ENCODE data around the gene PXYLP1. TPM values are rescaled to one million over a fixed set of nuclear protein-coding genes. Genes with fewer than 3 reads are reported as not detected.

The PXYLP1 gene
- total and polyA plus RNA-seq, 2 of the 8 experiments (the other 6 are each of a cell fraction or from before 2014, with no cell fraction given) = 19.4 to 20.6 TPM

- no peak overlapping the region for H3K27ac ChIP-seq (ENCODE audit: low read depth, low read length)
- 0 out of 2 replicates have a peak overlapping the region, but pooled peaks have one; percentile 78 for H2BK12ac ChIP-seq (ENCODE audit: low read depth, low read length)
- H3K9me3 ChIP-seq (ENCODE audit: insufficient read depth in 2 of 2, low read depth in 1 of 2, low read length in 1 of 2) = no peaks in the 10 kb centered on the region
- H3K56ac ChIP-seq (replicated peaks; ENCODE audit: insufficient read length, low read depth, low read length) = no peak overlapping the region
- H3K36me3 ChIP-seq (ENCODE audit: control insufficient read depth in 2 of 4, insufficient read depth in 4 of 4, low read length in 3 of 4) = no peaks in the 10 kb centered on the region
- no peaks in the 10 kb centered on the region for H4K20me1 ChIP-seq (replicated peaks in 1 of 2; ENCODE audit: control insufficient read depth in 1 of 2, insufficient read depth in 2 of 2, low read length in 2 of 2)
- no peak overlapping the region; the same call in 1 of the 2 replicates for H2BK15ac ChIP-seq (ENCODE audit: low read length)
- H3K23me2 ChIP-seq (ENCODE audit: low read depth, low read length) = peaks cover 3% of the 10 kb centered on the region; the same call in 1 of the 2 replicates
- no peak overlapping the region for H2BK120ac ChIP-seq (replicated peaks; ENCODE audit: low read depth, low read length)
- no peak overlapping the region for H3K14ac ChIP-seq (ENCODE audit: insufficient read length)
- peak overlapping the region; percentile 73 to 93 for H3K4me2 ChIP-seq (ENCODE audit: insufficient read depth in 1 of 2, low read depth in 2 of 2, low read length in 2 of 2)
- peak overlapping the region; percentile 70 for H4K91ac ChIP-seq (replicated peaks; ENCODE audit: insufficient read length, low read length)
- no peak overlapping the region for H3K18ac ChIP-seq (ENCODE audit: extremely low read depth, low read length)
- ChIA-PET CTCF (ENCODE audit: partially characterized antibody) (interaction anchor here (0.8 to 16.2 kb wide), 21 partner anchors 11 to 311 kb away, joined by 3 to 349 read pairs (median 5); no protein-coding TSS in a partner anchor), POLR2A (ENCODE audit: partially characterized antibody) (interaction anchor here (0.8 kb wide), 1 partner anchor 86 kb away, joined by 4 read pairs; no protein-coding TSS in a partner anchor)
- DNase-seq (ENCODE audit: low read depth in 1 of 2, low spot score in 2 of 2) (no peak), FAIRE-seq (no peak)
- no peak overlapping the region for H3K23ac ChIP-seq (ENCODE audit: insufficient read length)
- H2BK5ac ChIP-seq (ENCODE audit: low read depth, low read length) = peak overlapping the region; percentile 95
- peak overlapping the region; percentile 94 for H4K5ac ChIP-seq (ENCODE audit: insufficient read length, low read depth, low read length)
- H3K79me2 ChIP-seq (ENCODE audit: control insufficient read depth in 1 of 2, insufficient read depth in 2 of 2, low read length in 2 of 2) = no peaks in the 10 kb centered on the region
- peaks cover 0 to 4% (median 2%) of the 10 kb centered on the region in 4 experiments; a peak in 4 of 7 replicates for H3K4me1 ChIP-seq (replicated peaks in 1 of 4; ENCODE audit: control insufficient read depth in 3 of 4, insufficient read depth in 4 of 4, low read length in 3 of 4)
- peak overlapping the region; percentile 86; the same call in 1 of the 2 replicates for H4K8ac ChIP-seq (ENCODE audit: extremely low read depth, insufficient read depth, low read length)
- H3K4ac ChIP-seq (replicated peaks; ENCODE audit: insufficient read length, low read depth, low read length) = no peak overlapping the region
- H3K79me1 ChIP-seq (ENCODE audit: low read depth, low read length) = no peaks in the 10 kb centered on the region
- no peak overlapping the region for H2AK5ac ChIP-seq (ENCODE audit: low read depth, low read length)
- WGBS, 2 experiments (ENCODE audit: extremely low coverage in 1 of 2, insufficient coverage in 1 of 2, insufficient read length in 1 of 2, insufficient replicate concordance in 2 of 2, low coverage in 1 of 2, low lambda C conversion rate in 2 of 2, missing lambda C conversion rate in 1 of 2) = 21% methylated on average over 13 of the region's 13 CpGs; no CpG with 5 or more reads in 1 of the 2 experiments
- peak overlapping the region in 3 of 4 experiments; percentile 60 to 69 (median 61); a peak in 6 of 7 replicates for H3K9ac ChIP-seq (replicated peaks in 1 of 4; ENCODE audit: extremely low read depth in 1 of 4, low read depth in 3 of 4, low read length in 3 of 4)
- no peak overlapping the region for H2BK20ac ChIP-seq (ENCODE audit: low read length)
- peaks cover 0 to 7% (median 3%) of the 10 kb centered on the region in 4 experiments; a peak in 1 of 7 replicates for H3K27me3 ChIP-seq (replicated peaks in 1 of 4; ENCODE audit: control insufficient read depth in 3 of 4, extremely low read depth in 1 of 4, insufficient read depth in 3 of 4, low read length in 3 of 4)
- H3K4me3 ChIP-seq (ENCODE audit: extremely low read depth in 1 of 4, insufficient read depth in 2 of 4, low read depth in 3 of 4, low read length in 4 of 4) = peak overlapping the region; percentile 69 to 99 (median 85)
- peak overlapping the region; percentile 93; the same call in 1 of the 2 replicates for H2AFZ ChIP-seq (ENCODE audit: low read length)
- no peak for TF ChIP-seq CTCF (IDR thresholded peaks at IDR 0.05; ENCODE audit: control extremely low read depth in 1 of 3, insufficient read depth in 1 of 3, low read depth in 1 of 3, low read length in 3 of 3)
- TF ChIP-seq EZH2 (IDR thresholded peaks at IDR 0.05; ENCODE audit: low read depth, low read length, severe bottlenecking) = no peak
- no peak for TF ChIP-seq SIN3A (conservative IDR thresholded peaks at IDR 0.05 in 1 of 2, IDR thresholded peaks at IDR 0.05 in 1 of 2; ENCODE audit: low read depth in 1 of 2, low read length in 2 of 2)
- no peak for TF ChIP-seq TAF7 (optimal IDR thresholded peaks at IDR 0.05; ENCODE audit: borderline replicate concordance, low read depth, low read length)
- TF ChIP-seq NRF1 (IDR thresholded peaks at IDR 0.05; ENCODE audit: low read depth, low read length) = no peak
- no peak for TF ChIP-seq TCF12 (IDR thresholded peaks at IDR 0.05; ENCODE audit: low read depth, low read length)
- no peak for TF ChIP-seq TBP (IDR thresholded peaks at IDR 0.05; ENCODE audit: low read depth, low read length)
- TF ChIP-seq RFX5 (IDR thresholded peaks at IDR 0.05; ENCODE audit: borderline replicate concordance, low read depth, low read length) = no peak
- no peak for TF ChIP-seq SP4 (IDR thresholded peaks at IDR 0.05; ENCODE audit: low read length)
- TF ChIP-seq SP2 (IDR thresholded peaks at IDR 0.05; ENCODE audit: low read length) = no peak
- TF ChIP-seq CTBP2 (IDR thresholded peaks at IDR 0.05; ENCODE audit: borderline replicate concordance, insufficient read depth, insufficient read length, low read length) = no peak
Measured at GRCh38 chr3:141311170-141311495, 79.5 kb downstream of the PXYLP1 start.
